Measurements from ENCODE around the gene TTC24.

TTC24 gene

DNA sequence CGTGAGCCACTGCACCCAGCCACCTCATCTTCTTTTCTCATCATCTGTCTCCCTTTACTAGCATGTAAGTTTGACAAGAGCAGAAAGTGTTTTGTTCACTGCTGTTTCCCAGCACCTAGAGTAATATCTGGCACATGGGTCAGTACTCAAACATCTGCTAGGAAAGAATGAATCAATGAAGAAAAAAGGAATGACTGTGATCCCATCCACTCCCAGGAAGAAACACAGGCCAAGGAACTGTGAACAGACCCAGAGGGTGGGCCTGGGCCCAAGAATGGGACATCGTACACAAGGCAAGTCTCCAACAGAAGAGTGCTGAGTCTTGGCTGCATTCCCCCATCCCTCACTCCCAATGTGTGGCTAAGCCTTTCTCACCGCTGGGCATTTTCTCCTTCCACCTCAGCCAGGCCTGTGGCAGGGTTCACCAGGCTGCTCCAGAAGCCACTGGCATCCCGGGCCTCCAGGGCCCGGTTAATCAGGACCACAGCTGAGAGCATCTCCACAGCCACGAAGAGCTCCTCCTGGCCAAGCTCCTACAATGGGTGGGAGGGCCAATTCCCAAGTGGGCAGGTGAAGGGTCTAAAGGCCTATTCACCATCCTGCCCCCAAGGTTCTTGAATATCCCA lies 25.6 kb upstream of the TTC24 start:
- Histone ChIP-seq H3K36me3 (ENCODE audit: control insufficient read depth, low read length) (peaks cover 30% of the 10 kb centered on the region), H3K4me1 (ENCODE audit: control insufficient read depth, low read length) (peaks cover 42% of the 10 kb centered on the region), H3K9me3 (ENCODE audit: control insufficient read depth, insufficient read depth, low read length) (no peaks in the 10 kb centered on the region), H3K27me3 (ENCODE audit: control insufficient read depth, low read length) (no peaks in the 10 kb centered on the region), H3K9me2 (replicated peaks; ENCODE audit: control insufficient read depth, low read length) (no peaks in the 10 kb centered on the region), H3K27ac (ENCODE audit: low read depth, low read length) (no peak overlapping the region), H3K4me3 (ENCODE audit: low read length) (no peak overlapping the region), H3K79me2 (ENCODE audit: control insufficient read depth, low read length) (no peaks in the 10 kb centered on the region), H3F3A (ENCODE audit: control insufficient read depth, insufficient read depth) (no peaks in the 10 kb centered on the region), H3K4me2 (ENCODE audit: low read length) (no peak overlapping the region), H4K20me1 (ENCODE audit: control insufficient read depth, insufficient read depth, low read depth, low read length) (no peaks in the 10 kb centered on the region)
- no peak for TF ChIP-seq EZH2phosphoT487 (IDR thresholded peaks at IDR 0.05; ENCODE audit: borderline replicate concordance, low read length)
- TF ChIP-seq, protein P1, sequence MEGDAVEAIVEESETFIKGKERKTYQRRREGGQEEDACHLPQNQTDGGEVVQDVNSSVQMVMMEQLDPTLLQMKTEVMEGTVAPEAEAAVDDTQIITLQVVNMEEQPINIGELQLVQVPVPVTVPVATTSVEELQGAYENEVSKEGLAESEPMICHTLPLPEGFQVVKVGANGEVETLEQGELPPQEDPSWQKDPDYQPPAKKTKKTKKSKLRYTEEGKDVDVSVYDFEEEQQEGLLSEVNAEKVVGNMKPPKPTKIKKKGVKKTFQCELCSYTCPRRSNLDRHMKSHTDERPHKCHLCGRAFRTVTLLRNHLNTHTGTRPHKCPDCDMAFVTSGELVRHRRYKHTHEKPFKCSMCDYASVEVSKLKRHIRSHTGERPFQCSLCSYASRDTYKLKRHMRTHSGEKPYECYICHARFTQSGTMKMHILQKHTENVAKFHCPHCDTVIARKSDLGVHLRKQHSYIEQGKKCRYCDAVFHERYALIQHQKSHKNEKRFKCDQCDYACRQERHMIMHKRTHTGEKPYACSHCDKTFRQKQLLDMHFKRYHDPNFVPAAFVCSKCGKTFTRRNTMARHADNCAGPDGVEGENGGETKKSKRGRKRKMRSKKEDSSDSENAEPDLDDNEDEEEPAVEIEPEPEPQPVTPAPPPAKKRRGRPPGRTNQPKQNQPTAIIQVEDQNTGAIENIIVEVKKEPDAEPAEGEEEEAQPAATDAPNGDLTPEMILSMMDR (IDR thresholded peaks at IDR 0.05; ENCODE audit: low read depth, low read length, poor library complexity, severe bottlenecking) = no peak

DNA sequence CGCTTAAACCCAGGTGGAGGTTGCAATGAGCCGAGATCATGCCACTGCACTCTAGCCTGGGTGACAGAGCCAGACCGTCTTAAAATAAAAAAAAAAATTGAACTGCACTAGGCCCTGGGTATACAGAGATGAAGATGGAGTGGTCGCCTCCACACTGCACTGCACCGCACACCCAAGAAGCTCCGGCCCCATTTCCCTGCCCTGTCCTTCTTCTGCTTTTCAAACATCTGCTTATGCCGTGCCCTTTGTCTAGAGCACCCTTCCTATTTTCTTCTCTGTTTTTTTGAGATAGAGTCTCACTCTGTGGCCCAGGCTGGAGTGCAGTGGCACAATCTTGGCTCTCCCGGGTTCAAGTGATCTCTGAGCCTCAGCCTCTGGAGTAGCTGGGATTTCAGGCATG lies 24.6 kb upstream of the TTC24 start:
- Histone ChIP-seq H4K20me1 (ENCODE audit: control insufficient read depth, insufficient read depth, low read depth, low read length) (no peaks in the 10 kb centered on the region), H3K4me1 (ENCODE audit: control insufficient read depth, low read length) (peaks cover 39% of the 10 kb centered on the region), H3K36me3 (ENCODE audit: control insufficient read depth, low read length) (peaks cover 35% of the 10 kb centered on the region), H3K79me2 (ENCODE audit: control insufficient read depth, low read length) (no peaks in the 10 kb centered on the region), H3K27me3 (ENCODE audit: control insufficient read depth, low read length) (no peaks in the 10 kb centered on the region), H3K4me3 (ENCODE audit: low read length) (no peak overlapping the region), H3K4me2 (ENCODE audit: low read length) (no peak overlapping the region), H3K9me3 (ENCODE audit: control insufficient read depth, insufficient read depth, low read length) (no peaks in the 10 kb centered on the region), H3K9me2 (replicated peaks; ENCODE audit: control insufficient read depth, low read length) (no peaks in the 10 kb centered on the region), H3K27ac (ENCODE audit: low read depth, low read length) (no peak overlapping the region), H3F3A (ENCODE audit: control insufficient read depth, insufficient read depth) (no peaks in the 10 kb centered on the region)
- TF ChIP-seq, protein P1 (IDR thresholded peaks at IDR 0.05; ENCODE audit: low read depth, low read length, poor library complexity, severe bottlenecking) = no peak
- TF ChIP-seq EZH2phosphoT487 (IDR thresholded peaks at IDR 0.05; ENCODE audit: borderline replicate concordance, low read length) = no peak

- Histone ChIP-seq H3K36me3 (ENCODE audit: control insufficient read depth, low read length) (peaks cover 34% of the 10 kb centered on the region), H3K27me3 (ENCODE audit: control insufficient read depth, low read length) (no peaks in the 10 kb centered on the region), H3K4me1 (ENCODE audit: control insufficient read depth, low read length) (peaks cover 35% of the 10 kb centered on the region), H4K20me1 (ENCODE audit: control insufficient read depth, insufficient read depth, low read depth, low read length) (no peaks in the 10 kb centered on the region), H3K9me2 (replicated peaks; ENCODE audit: control insufficient read depth, low read length) (no peaks in the 10 kb centered on the region), H3K9me3 (ENCODE audit: control insufficient read depth, insufficient read depth, low read length) (no peaks in the 10 kb centered on the region), H3K27ac (ENCODE audit: low read depth, low read length) (no peak overlapping the region), H3F3A (ENCODE audit: control insufficient read depth, insufficient read depth) (no peaks in the 10 kb centered on the region), H3K79me2 (ENCODE audit: control insufficient read depth, low read length) (no peaks in the 10 kb centered on the region), H3K4me2 (ENCODE audit: low read length) (no peak overlapping the region), H3K4me3 (ENCODE audit: low read length) (no peak overlapping the region)
- TF ChIP-seq EZH2phosphoT487 (IDR thresholded peaks at IDR 0.05; ENCODE audit: borderline replicate concordance, low read length) = no peak
- TF ChIP-seq, protein P1 (IDR thresholded peaks at IDR 0.05; ENCODE audit: low read depth, low read length, poor library complexity, severe bottlenecking) = no peak
Measured at GRCh38 chr1:156555715-156556114, 23.8 kb upstream of the TTC24 start.

All from DOHH2 (cell line).